Activated T-cell treated with anti-CD3 and anti-CD28 coated beads, Interleukin-2, amount 50 U/mL, for 48 hours (primary cell): ENCODE results near the gene SHANK3.
A peak's percentile ranks its signal among the peaks of the same experiment; 100 is the strongest.

Experiments used
- DNase-seq, 2 experiments: peaks; one replicate each; pipeline ENCODE4 v3.0.0-alpha.2; 2020

The SHANK3 gene

GRCh38 chr22:50678651-50679521, 6.3 kb downstream of the SHANK3 start:
- DNase-seq = no peak

- no peak for DNase-seq
Measured at GRCh38 chr22:50683086-50683993, 10.7 kb downstream of the SHANK3 start.

DNA sequence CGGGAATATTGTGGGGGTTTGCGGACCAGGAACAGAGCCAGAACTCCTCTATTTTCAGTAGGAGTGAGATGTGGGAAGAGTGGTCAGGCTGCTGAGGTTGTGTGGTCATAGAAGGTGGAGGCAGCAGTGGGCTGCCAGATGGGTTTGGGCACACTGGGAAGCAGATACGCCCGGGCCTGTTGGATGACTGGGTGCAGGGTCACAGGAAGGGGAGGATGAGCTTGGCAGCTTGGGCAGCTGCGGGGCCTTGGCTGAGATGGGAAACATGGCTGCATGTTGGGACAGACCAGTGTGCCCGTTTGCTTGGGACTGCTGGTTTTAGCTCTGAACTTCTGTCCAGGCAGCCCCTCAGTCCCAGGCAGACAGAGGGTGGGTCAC, 11.4 kb downstream of the SHANK3 start:
- DNase-seq = no peak

GRCh38 chr22:50684501-50684900, 11.9 kb downstream of the SHANK3 start:
- no peak for DNase-seq

GRCh38 chr22:50684986-50685385, 12.4 kb downstream of the SHANK3 start:
- no peak for DNase-seq

DNA sequence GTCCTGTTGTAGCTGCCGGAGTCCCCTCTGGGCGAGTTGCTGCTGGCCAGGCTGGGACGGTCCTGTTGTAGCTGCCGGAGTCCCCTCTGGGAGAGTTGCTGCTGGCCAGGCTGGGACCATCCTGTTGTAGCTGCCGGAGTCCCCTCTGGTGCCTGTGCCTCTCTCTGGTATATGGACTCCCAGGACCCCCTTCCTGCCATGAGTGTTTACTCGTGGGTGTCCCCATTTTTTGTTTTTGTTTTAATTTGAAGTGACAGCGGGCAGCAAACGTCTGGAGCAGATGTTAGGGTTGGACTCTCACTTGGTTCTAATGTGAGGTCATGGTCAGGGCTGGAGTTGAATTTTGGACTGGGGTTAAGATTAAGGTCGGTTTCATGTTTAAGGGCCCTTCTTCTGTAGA, 14.2 kb downstream of the SHANK3 start:
- DNase-seq = no peak

GRCh38 chr22:50687829-50688228, 15.2 kb downstream of the SHANK3 start:
- no peak for DNase-seq

- no peak for DNase-seq
Measured at GRCh38 chr22:50688448-50688847, 15.8 kb downstream of the SHANK3 start.

DNA sequence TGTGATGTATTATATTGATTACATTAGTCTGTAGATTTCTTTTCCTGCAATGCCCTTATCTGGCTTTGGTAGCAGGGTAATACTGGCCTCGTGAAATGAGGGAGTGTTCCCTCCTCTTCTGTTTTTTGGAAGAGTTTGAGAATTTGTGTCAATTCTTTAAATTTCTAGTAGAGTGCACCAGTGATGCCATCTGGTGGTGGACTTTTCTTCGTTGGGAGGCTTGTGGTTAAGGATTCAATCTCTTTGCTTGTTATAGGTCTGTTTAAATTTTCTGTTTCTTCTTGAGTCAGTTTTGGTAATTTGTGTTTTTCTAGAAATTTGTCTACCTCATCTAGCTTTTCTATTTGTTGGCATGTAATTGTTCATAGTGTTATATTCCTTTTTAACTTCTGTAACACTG, 18.9 kb downstream of the SHANK3 start:
- DNase-seq = peak; percentile 48

- no peak for DNase-seq
Measured at GRCh38 chr22:50693462-50693861, 20.8 kb downstream of the SHANK3 start.

DNA sequence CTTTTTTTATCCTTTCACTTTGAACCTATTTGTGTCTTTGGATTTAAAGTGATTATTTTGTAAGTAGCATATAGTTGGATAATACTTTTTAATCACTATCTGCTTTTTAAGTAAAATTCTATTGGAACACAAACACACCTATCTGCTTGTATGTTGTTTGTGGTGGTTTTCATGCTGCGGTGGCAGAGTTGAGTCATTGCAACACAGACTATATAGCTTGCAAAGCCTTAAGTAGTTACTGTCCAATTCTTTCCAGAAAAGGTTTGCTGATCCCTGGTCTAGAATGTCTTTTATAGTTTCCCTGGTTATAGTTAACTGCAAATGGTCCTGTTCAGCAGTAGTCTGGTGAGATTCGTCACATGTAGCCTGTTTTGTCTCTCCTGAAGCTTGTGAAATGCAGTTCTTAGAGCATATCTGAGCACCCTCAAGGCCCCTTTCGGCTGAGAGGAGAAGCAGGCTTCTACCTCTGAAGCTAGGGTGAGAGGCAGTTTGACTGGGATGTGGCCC, 21.5 kb downstream of the SHANK3 start:
- no peak for DNase-seq

- DNase-seq = no peak
Measured at GRCh38 chr22:50694766-50695420, 22.3 kb downstream of the SHANK3 start.

DNA sequence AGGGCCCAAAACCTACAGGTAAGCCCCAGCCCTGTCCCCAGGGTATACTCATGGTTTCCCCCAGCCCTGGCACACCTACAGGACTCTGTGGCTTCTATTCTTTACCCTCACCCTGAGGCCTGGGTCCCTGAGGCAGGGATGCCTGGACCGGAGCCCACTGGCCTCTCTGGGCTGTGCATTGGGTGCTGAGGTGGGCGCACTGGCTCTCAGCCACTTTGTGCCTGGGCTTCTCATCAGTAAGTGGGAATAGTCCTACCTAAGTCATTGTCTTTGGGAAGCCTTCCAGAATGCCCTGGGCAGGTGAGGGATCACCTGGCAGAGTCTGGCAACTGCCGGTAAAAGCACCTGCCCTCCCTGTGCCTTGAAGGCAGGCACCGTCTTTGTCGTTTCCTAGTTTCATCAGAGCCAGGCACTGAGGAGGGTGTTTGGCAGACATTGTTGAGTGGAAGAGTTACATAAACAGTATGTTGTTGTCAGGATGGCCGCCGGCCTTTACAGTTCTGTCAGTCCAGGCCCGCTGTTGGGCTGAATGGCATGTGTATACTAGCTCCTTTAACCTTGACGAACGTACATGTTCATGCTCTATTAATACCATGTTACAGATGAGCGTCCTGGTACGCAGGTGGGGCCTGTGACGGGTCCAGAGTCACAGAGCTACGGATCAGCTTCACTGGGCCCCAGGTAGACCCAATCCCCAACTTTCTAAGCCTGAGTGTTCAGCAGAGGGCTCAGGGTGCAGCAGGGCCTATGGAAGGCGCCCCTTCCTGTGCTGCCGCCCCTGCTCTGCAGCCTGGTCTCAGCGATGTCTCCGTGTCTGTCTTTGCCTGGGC, 23.0 kb downstream of the SHANK3 start:
- no peak for DNase-seq

DNA sequence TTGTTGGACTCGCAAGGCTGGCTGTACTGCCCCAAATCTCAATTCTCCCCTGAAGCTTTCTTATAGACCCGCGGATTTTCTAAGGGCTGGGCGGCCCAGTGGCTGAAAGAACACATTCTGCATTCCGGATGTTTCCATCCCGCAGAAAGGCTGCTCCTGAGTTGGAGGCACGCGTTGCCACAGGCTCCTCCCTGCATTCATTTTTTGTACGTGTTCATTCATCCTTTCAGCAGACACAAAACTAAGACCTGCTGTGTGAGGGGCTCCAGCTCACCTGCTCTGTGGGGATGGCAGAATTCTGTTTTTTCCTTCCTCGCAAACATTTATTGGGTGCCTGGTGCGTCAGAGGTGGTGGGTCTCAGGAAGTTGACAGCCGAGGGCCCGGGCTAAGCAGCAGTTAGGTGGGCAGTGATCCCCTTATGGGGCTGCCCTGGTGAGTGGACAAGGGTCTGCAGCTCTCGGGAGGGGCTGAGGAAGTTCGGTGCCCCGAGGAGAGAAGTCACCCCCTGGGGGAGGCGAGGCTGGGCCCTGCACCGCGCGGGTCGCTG, 23.7 kb downstream of the SHANK3 start:
- no peak for DNase-seq

DNA sequence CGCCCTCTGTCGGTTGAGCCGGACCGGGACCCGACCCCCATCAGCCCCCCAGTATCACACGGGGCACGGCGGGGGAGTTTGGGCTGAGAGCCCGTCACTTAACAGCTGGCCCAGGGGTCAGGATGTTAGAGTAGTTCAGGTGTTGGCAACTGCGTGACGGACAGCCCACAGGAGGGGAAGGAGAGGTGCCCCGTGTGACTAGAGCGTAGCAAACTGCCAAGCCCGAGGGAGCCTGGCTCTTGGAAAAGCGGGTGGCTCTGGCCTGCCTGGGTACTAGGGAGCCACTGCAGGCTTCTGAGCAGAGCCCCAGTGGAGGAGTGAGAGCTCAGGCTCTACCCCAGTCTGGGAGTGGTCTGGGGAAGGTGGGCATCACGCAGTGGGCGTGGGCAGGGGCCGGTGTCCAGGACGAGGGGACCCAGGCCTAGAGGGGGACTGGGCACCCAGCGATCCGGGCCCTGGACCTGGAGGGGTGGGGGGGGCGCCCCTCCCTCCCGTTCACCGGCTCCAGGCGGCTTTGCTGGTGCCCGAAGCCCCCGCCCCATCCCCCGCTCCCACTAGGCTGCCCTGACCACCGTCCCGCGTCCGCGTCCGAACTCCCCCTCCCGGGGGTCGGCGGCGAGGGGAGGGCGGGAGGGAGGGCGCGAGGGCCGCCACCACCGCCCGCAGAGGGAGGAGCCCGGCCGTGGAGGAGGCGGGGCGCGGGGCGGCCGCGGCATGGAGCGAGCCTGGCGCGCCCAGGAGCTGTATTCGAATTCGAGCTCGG, 24.4 kb downstream of the SHANK3 start:
- DNase-seq = no peak

- DNase-seq = no peak
Measured at GRCh38 chr22:50697667-50698506, 25.3 kb downstream of the SHANK3 start.

- DNase-seq = no peak
Measured at GRCh38 chr22:50698546-50698945, 25.9 kb downstream of the SHANK3 start.

DNA sequence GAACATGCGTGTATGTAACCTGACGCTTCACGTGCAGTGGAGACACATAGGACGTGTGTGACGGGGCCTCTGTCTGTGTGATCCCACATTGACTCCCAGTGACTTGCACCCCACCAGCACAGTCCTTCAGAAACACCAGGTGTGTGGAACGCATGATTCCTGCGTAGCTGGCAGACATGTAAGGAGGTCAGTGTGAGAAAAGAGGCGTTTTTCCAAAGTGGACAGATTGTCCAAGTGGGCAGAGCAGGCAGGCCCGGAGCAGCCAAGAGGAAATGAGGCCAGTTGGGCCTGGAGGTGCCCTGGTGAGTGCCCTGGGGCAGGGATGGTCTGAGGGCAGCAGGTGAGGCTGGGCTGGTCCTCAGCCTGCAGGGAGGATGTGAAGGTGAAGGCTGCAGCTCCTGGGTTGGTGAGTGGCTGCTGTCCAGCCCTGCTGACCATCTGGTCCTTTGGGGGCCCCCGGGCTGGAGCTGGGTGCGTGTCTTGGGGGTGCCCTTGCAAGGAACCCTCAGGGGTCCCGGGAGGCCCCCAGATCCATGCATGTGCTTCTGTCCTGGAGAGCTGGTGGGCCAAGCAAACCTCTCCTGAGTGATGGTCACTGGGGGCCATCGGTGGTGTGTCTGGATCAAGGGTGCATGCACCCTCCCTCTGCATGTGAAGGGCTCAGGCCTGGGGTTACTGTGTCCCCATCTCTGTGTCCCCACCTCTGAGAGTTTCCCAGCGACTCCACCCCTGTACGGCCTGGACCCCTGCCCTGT, 26.6 kb downstream of the SHANK3 start:
- no peak for DNase-seq

DNA sequence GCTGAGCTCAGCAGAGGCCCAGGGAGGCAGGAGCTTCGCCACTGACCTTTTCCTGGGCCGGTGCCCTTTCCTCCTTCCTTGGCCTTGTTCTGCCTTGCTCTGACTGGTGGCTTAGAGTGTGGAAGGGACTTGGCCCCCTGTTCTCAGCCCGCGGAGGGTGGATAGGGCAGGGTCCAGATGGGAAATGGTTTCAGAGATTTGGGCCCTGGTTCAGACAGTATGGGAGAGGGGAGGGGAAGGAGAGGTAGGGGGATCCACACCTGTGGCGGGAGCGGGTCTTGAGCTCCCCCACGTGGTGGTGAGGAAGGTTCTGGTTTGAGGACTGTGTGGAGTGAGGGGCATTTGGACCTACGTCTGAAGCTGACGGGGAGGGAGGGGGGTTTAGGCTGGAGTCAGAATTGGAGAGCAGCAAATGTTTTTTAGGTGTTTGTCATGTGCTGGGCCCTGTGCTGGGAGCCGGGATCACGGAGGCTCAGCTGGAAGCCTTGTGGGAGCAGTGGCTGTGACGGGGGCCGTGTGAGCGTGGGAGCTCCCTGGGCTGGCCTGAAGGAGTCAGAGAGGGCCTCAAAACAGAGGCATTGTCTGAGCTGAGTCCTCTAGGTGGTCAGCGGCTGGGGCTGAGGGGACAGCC, 27.2 kb downstream of the SHANK3 start:
- DNase-seq = no peak
